GM19025 (cell line): Measurements from ENCODE around the gene TBC1D10B.

ENCODE experiments used
- ATAC-seq: cut with Tn5 transposase; IDR thresholded peaks from one replicate; pipeline ENCODE4 v1.9.1; 2021; ENCODE audit warnings: mild to moderate bottlenecking, low read depth, moderate library complexity; ENCODE audit not compliant: unreplicated experiment

Gene TBC1D10B, protein sequence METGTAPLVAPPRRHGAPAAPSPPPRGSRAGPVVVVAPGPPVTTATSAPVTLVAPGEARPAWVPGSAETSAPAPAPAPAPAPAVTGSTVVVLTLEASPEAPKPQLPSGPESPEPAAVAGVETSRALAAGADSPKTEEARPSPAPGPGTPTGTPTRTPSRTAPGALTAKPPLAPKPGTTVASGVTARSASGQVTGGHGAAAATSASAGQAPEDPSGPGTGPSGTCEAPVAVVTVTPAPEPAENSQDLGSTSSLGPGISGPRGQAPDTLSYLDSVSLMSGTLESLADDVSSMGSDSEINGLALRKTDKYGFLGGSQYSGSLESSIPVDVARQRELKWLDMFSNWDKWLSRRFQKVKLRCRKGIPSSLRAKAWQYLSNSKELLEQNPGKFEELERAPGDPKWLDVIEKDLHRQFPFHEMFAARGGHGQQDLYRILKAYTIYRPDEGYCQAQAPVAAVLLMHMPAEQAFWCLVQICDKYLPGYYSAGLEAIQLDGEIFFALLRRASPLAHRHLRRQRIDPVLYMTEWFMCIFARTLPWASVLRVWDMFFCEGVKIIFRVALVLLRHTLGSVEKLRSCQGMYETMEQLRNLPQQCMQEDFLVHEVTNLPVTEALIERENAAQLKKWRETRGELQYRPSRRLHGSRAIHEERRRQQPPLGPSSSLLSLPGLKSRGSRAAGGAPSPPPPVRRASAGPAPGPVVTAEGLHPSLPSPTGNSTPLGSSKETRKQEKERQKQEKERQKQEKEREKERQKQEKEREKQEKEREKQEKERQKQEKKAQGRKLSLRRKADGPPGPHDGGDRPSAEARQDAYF

DNA sequence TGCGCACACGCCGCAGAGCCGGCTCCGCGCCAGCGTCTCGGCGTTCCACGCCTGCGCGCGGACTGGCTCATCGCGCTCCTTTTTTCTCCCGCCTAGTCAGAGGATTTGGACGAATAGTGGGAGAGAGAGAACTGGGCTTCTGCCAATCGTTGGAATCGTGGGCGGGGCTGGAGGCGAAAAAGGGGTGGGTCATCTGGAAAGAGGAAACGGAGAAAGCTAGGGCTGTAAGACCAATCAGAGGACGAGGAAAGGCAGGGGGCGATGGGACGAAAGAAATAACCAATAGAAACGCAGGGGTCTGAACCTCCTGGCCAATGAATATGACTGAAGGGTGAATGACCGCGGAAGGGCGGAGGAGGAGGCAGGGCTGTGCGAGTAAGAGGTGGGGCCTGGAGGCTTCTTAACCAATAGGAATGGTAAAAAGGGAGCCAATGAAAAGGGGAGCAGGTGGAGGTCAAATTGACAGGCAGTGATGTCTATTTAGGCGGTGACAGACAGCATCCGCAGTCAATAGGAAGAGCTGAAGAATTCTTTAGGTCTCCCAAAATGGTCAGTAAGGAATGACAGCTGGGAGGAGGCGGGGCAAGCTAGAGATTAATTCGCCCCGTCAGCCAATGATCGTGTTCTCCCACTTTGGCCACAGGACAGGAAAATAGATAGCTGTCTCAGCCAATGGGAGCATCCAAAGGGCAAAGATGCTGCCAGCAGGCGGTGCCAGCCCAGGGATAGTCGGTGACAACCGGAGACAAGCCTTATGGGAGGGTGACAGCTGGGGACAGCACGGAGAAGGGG is at the start of gene TBC1D10B:
Gene TBC1D10B (minus strand): TSS at position 39 of the 792 bp plus-strand sequence. CDS start 311 bp downstream, outside the sequence.
- peak; percentile 66 for ATAC-seq

DNA sequence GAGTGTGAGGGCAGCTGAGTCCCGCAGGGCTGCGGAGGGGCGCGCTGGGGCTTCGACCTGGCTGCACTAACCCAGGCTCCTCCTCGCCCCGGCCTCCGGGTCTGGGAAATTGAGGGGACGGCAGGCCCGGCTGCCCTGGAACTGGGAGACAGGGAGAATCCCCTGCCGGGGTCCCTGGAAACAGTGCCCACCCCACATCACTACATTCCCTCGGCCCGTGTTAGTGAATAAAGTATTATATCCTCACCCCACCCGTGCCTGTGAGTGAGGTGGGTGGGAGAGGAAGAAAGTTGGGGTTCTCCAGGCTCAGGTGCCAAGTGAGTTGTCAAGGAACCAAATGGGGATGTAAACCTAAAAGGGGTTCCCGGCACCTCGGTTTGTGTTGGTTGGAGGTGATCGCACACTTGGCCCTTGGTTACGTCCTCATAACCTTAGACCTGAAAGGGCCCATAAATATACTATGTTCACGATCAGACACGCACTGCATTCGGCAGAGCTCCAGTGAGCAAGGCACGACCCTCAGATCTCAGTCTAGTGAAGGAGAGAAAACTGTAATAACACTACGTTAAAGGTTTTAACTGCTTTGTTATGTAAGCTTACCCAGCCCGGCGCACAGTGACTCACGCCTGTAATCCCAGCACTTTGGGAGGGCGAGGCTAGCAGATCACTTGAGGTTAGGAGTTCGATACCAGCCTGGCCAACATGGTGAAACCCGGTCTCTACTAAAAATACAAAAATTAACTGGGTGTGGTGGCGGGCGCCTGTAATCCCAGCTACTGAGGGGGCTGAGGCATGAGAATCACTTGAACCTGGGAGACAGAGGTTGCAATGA is 48.3 kb upstream of the TBC1D10B start:
- ATAC-seq: no peak

DNA sequence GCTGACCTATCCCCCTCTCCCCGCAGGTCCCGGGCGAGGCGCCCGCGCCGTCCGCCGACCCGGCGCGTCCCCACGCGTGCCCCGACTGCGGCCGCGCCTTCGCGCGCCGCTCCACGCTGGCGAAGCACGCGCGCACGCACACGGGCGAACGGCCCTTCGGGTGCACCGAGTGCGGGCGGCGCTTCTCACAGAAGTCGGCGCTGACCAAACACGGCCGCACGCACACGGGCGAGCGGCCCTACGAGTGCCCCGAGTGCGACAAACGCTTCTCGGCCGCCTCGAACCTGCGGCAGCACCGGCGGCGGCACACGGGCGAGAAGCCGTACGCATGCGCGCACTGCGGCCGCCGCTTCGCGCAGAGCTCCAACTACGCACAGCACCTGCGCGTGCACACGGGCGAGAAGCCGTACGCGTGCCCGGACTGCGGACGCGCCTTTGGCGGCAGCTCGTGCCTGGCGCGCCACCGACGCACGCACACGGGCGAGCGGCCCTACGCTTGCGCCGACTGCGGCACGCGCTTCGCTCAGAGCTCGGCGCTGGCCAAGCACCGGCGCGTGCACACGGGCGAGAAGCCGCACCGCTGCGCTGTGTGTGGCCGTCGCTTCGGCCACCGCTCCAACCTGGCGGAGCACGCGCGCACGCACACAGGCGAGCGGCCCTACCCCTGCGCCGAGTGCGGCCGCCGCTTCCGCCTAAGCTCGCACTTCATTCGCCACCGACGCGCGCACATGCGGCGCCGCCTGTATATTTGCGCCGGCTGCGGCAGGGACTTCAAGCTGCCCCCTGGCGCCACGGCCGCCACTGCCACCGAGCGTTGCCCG is 47.4 kb upstream of the TBC1D10B start:
- ATAC-seq: peak; percentile 86

DNA sequence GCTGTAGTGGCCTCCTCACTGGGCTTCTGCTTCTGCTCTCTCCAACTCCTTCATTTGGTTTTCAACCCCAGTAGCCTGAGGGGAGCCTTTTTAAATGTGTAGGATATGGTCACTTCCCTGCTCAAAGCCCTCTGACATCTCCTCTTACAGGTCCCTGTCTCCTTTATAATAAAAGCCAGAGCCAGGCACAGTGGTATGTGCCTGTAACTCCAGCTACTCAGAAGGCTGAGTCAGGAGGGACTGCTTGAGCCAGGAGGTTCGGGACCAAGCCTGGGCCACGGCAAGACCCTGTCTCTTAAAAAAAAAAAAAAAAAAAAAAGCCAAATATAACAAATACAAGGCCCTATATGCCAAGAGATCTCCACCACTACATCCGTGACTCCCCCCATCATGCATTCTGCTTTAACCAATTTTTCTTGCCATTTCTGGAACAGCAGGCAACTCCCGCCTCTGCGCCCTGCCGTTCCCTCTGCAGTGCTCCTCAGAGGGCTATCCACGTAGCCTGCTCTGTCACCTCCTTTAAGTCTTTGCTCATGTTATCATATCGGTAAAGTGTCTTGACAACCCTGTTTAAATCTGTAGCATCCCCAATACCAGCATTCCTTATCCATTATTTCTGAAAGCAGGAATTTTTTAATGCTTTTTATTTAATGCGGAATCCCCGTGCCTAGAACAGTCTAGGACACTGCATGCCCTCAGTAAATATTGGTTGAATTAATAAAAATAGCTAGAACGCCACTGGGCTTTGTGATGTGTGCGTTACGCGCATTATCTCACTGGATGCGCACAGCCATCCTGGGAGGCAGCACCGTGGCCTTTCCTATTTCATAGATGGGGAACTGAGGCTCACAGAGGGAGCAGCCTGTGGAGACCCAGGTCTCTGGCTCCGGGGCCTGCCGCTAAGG is 46.6 kb upstream of the TBC1D10B start:
- no peak for ATAC-seq

DNA sequence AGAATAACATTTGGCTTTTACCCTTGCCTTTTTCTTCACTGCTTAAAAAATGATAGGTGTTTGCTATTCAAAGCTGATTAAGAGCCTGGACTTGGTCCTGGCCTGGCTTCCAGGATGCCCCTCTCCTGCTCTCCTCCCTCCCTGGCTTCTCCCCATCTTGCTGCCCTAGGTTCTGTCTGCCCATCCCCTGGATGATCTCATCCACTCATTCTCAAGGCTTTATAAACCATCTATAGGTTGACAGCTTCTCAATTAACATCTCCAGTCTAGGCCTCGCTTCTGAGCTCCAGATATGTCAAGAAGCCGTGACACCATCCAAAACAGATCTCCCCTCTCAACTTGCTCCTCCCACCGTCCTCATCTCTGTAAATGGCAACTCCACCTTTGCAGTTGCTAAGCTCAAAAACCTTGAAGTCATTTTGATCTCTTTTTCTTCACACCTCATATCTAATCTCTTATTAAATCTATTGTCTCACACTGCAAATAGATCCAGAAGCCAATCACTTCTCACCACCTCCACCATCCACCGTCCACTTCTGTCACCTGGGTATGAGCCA is 45.8 kb upstream of the TBC1D10B start:
- ATAC-seq: no peak

DNA sequence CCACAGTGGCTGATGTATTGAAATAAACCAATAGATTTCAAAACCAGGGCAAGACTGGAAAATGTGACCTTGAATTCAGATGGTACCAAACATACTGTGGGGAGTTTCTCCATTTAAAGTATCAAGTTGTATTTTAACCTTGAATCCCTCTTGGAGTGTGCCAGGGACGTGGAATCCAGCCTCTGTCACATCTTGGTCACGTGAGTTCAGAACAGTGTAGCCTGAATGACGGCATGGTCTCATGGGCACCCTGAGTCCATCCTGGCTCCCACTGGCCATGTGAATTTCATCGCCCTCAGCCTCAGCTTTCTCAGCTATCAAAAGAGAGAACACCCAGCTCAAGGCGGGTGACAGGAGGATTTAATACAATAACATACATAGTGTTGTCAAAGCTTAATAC is 43.9 kb upstream of the TBC1D10B start:
- no peak for ATAC-seq

DNA sequence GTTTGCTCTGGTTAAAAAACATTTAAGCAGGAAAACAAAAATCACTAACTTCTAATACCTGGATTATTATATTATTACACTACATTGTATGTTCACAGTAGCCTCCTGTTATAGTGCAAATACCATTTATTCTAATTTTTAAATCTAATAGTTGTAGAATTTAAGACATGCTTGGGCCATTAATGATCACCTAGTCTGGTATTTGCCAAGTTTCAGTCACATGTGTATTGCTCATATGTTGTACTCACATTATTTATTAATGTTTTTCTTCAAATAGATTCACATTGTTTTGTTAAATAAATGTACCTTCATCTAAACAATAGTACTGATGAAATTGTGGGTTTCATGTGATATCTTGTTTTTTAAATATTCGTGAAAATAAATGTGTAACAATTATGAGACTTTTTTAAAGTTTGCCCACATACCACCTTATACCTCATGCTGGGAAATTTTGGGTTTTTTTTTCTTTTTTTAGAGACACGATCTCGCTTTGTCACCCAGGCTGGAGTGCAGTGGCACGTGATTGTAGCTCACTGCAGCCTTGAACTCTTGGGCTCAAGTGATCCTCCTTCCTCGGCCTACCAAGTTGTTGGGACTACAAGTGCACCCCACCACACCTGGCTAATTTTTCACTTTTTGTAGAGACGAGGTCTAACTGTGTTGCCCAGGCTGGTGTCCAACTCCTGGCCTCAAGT is 43.0 kb upstream of the TBC1D10B start:
- no peak for ATAC-seq

DNA sequence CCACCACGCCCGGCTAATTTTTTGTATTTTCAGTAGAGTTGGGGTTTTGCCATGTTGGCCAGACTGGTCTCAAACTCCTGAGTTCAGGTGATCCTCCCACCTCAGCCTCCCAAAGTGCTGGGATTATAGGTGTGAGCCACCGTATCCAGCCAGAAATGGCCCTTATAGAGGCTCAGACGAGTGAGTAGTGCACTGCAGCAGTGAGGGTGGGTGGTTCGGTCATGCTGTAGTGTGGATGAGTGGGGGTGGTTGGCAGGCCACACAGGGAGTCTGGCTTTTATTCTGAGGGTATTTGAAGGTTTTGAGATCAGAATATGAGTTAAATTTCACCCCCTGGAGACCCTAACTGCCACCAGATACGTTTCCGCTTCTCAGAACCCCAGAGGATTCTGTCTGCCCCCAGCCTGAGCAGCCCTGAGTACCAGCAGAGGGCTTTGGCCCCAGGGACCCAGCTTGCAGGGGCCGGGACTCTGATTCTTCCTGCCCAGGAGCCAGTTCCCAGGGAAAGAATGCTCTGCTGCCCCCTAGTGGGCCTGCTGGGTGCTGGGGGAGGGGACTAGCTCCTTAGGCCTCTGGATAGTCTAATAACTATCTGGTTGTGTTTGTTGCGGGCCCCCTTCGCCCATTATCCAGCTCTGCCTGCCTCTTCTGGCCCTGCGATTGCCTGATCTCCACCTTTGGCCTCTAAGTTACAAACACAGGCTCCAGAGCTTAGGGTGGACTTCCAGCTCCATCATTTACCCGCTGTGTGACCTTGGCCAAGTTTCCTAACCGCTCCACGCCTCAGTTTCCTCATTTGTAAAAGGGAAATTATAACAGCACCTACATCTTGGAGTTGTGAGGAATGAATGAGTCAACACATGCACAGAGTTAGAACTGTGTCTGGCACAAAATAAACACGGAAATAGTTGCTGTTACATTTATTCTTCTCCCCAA is 39.1 kb upstream of the TBC1D10B start:
- no peak for ATAC-seq

DNA sequence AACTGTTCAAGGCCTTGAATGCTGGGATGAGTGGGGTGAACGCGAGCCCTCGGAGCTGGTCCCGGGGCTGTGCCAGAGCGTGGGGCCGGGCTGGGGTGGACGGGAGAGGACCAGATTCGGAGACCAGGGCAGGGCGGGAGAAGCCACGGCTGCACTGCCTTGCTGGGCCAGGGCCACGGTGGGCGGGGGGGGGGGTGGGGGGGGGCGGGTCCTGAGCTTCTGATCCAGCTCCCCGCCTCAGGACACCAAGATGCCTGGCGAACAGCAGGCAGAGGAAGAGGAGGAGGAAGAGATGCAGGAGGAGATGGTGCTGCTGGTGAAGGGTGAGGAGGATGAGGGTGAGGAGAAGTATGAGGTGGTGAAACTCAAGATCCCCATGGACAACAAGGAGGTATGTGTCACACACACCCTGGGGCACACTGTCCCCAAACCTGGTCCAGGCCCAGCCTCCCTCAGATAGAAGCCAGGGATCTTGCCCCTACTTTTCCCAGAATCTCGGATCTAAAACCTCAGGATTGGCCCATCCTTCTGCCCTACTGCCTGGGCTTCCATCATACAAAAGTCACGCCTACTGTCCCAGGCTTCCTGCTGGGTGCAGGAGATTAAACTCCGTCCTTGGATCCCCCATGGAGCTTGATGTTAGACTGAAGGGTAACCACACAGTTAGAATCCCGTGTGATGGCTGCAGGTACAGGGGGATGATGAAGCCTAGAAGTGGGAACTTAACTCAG is 37.7 kb upstream of the TBC1D10B start:
- no peak for ATAC-seq

DNA sequence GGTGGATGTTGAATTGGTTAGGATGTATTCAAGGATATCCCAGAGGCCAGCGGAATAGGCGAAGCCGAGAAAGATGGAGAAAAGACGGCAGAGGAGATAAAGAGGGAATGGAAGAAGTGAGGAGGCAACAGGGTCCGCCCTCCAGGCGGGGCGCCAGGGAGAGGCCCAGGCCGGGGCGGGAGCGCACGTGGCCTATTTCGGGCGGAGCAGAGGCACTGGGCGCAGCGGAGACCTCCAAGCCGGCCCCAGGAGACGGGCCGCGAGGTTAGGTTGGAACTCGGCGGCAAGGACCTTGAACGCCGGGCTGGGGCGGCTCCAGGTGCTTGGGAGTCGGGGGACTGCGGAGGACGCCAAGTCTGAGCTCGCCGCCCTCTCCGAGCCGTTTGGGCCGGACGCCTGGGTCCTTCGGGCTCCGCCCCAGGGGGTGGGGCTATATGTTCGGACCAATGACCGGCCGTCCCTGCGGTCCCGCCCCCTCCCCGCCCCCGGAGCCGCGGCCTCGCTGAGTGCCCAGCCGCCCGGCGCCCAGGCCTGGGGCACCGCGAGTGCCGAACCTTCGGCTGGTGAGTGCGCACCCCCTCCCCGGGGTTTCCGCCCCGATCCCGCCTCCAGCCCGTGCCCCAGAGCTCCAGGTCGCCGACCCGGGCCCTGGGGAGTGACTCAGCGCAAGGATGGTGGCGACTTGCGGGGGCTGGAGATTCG is 37.0 kb upstream of the TBC1D10B start, which contains the start of gene ZNF771:
Gene ZNF771 (plus strand): TSS at position 505 of the 702 bp plus-strand sequence. CDS start 448 bp downstream, outside the sequence.
- peak; percentile 85 for ATAC-seq

DNA sequence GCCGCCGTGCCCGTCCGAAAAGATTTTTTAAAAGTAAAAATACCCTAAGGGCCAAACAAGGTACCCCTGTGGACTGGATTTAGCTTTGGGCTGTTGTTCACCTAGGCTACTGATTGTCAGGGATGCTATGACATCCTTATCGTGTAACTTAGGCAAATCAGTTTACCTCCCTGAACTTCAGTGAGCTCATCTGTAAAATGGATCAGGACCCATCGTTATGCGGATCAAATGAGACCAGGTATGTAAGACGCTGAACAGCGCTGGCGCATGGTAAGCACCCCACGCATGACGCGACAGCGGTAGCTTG is 36.5 kb upstream of the TBC1D10B start:
- ATAC-seq: no peak

DNA sequence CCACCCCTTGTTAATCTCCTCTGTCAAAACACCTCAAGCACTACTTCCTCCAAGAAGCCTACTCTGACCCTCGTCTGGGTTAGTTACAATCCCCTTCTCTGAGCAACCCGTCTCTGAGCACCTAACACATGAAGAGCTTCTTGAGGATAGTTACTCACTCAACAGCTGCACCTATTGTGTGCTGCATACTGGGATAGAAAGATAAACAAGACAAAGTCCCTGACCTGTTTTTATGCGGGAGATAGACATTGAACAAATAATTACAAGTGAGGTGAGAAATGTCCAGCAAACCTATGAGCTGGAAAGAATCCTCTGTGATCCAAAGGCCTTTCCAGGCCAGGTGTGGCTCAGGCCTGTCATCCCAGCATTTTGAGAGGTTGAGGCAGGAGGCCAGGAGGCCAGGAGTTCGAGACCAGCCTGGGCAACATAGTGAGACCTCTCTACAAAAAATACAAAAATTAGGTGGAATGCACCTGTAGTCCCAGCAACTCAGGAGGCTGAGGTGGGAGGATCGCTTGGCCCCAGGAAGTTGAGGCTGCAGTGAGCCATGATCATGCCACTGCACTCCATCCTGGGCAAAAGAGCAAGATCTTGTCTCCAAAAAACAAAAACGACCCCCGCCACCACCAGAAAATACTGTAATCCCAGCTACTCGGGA is 31.6 kb upstream of the TBC1D10B start:
- ATAC-seq: no peak

DNA sequence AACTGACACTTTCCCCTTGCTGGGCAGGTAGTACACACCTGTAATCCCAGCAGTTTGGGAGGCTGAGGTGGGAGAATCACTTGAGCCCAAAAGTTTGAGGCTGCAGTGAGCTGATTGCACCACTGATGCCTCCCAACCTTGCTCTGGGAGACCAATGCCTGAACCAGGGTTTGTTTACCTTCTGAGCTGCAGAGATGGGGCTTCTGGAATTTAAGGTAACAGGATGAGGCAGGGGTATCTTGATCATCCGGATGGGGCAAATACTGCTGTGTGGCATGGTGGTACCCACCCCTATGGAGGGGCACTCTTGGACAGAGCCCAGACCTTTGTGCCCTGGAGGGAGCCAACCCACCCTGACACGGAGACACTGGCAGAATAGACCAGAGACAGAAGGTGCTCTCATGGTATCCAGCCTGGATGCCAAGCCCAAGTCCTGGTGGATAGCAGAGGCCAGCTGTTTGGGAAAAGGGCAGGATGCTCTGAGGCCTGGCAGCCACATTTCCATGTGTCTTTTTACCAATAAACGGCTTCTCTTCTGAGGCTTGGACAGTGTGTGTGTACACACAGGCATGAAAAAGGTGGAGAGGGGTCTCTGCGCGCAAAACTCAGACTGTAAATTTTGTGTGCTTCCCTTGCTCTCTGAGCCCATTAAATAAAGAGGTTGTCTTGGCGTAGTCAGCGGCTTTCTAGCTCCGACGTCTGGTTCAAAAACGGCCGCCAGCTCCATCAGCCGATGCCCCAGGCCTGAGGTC is 29.3 kb upstream of the TBC1D10B start:
- no peak for ATAC-seq
